BLaER1 treated with 17β-estradiol and CSF1 and Interleukin-3, amounts not matched to agents 10 nM and 100 nM (cell line): ENCODE results near the gene MYL5.
"Not testable (repeated sequence)": the region's sequence is repeated elsewhere in the genome, so short reads cannot be mapped to it uniquely, and the experiment has no call there.

Source experiments
- H3K27ac ChIP-seq, 11 experiments: shearing (Covaris generic); formaldehyde crosslinking; 2 replicates each; pipeline ENCODE4 v1.8.1; 2022
- H3K27me3 ChIP-seq, 11 experiments: shearing (Covaris generic); formaldehyde crosslinking; 2 replicates each; pipeline ENCODE4 v1.8.1; 2022
- H3K36me3 ChIP-seq, 11 experiments: shearing (Covaris generic); formaldehyde crosslinking; 2 replicates each; pipeline ENCODE4 v1.8.1; 2022
- H3K4me1 ChIP-seq, 10 experiments: shearing (Covaris generic); formaldehyde crosslinking; 2 replicates each; pipeline ENCODE4 v1.8.1; 2022
- H3K4me2 ChIP-seq, 11 experiments: shearing (Covaris generic); formaldehyde crosslinking; 2 replicates each; pipeline ENCODE4 v1.8.1; 2022
- H3K4me3 ChIP-seq, 10 experiments: shearing (Covaris generic); formaldehyde crosslinking; 2 replicates each; pipeline ENCODE4 v1.8.1; 2022
- H3K9ac ChIP-seq, 11 experiments: shearing (Covaris generic); formaldehyde crosslinking; 2 replicates each; pipeline ENCODE4 v1.8.1; 2022
- H3K9me3 ChIP-seq, 11 experiments: shearing (Covaris generic); formaldehyde crosslinking; replicated peaks in 1 of 11; 2 replicates each; pipeline ENCODE4 v1.8.1; 2022
- H4K20me1 ChIP-seq, 11 experiments: shearing (Covaris generic); formaldehyde crosslinking; 2 replicates each; pipeline ENCODE4 v1.8.1; 2022
- Cebpa-rat ChIP-seq, 11 experiments: shearing (Covaris generic); IDR thresholded peaks; 2 replicates each; pipeline ENCODE4 v1.8.1; 2022

The MYL5 gene

DNA sequence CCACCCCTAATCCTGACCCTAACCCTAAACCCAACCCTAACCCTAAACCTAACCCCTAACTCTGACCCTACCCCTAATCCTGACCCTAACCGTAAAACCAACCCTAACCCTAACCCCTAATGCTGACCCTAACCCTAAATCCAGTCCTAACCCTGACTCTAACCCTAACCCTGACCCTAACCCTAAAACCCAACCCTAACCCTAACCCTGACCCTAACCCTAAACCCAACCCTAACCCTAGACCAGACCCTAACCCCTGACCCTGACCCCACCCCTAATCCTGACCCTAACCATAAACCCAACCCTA is 30.6 kb downstream of the MYL5 start:
- peak overlapping the region; percentile 55 to 92 (median 72) for H3K4me2 ChIP-seq
- H3K27me3 ChIP-seq, result no peaks in the 10 kb centered on the region
- H3K9me3 ChIP-seq, result peaks cover 0 to 11% (median 0%) of the 10 kb centered on the region in 11 experiments; a peak in 6 of 22 replicates
- H3K4me3 ChIP-seq, result peak overlapping the region in 8 of 10 experiments; percentile 30 to 100 (median 60); a peak in 11 of 20 replicates
- peaks cover 32 to 33% (median 32%) of the 10 kb centered on the region in 11 experiments for H4K20me1 ChIP-seq
- H3K4me1 ChIP-seq, result peaks cover 40 to 68% (median 53%) of the 10 kb centered on the region in 10 experiments
- peak overlapping the region; percentile 60 to 100 (median 73); a peak in 21 of 22 replicates for H3K27ac ChIP-seq
- H3K9ac ChIP-seq, result peak overlapping the region in 10 of 11 experiments; percentile 56 to 100 (median 93); a peak in 18 of 22 replicates
- TF ChIP-seq Cebpa-rat (IDR thresholded peaks at IDR 0.05), result no peak
- H3K36me3 ChIP-seq, result peaks cover under 1 to 23% (median 20%) of the 10 kb centered on the region in 11 experiments

GRCh38 chr4:705278-706082 is 31.1 kb downstream of the MYL5 start, which contains the start of gene PCGF3:
Gene PCGF3 (plus strand): TSS chr4:705832. CDS start chr4:733681, 27,849 bp downstream.
- Histone ChIP-seq H3K9me3 (peaks cover 0 to 9% (median 0%) of the 10 kb centered on the region in 11 experiments; a peak in 6 of 22 replicates), H3K4me1 (peaks cover 34 to 68% (median 51%) of the 10 kb centered on the region in 10 experiments), H4K20me1 (peaks cover 37 to 39% (median 38%) of the 10 kb centered on the region in 11 experiments), H3K36me3 (peaks cover 6 to 28% (median 26%) of the 10 kb centered on the region in 11 experiments), H3K4me3 (peak within 1 kb of the TSS; percentile 92 to 100 (median 99)), H3K27ac (peak within 1 kb of the TSS; percentile 99 to 100 (median 100)), H3K27me3 (no peaks in the 10 kb centered on the region), H3K4me2 (peak within 1 kb of the TSS; percentile 97 to 100 (median 99)), H3K9ac (peak within 1 kb of the TSS; percentile 100)
- TF ChIP-seq Cebpa-rat (IDR thresholded peaks at IDR 0.05), result no peak

DNA sequence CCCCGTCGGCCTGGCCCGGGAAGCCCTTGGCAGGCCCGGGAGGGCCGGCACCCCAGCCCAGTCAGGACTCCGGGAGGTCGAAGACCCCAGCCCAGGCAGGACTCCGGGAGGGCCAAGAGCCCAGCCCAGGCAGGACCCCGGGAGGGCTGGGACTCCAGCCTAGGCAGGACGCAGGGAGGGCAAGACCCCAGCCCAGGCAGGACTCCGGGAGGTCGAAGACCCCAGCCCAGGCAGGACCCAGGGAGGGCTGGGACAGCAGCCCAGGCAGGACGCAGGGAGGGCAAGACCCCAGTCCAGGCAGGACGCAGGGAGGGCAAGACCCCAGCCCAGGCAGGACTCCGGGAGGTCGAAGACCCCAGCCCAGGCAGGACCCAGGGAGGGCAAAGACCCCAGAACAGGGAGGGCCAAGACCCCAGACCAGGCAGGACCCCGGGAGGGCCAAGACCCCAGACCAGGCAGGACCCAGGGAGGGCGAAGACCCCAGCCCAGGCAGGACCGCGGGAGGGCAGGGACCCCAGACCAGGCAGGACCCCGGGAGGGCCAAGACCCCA is 31.8 kb downstream of the MYL5 start:
- peak overlapping the region; percentile 92 to 100 (median 99) for H3K4me3 ChIP-seq
- not testable (repeated sequence) for H3K27me3 ChIP-seq, H3K9me3 ChIP-seq
- H3K4me1 ChIP-seq, result peaks cover 30 to 68% (median 48%) of the 10 kb centered on the region in 10 experiments
- peak overlapping the region; percentile 97 to 100 (median 99) for H3K4me2 ChIP-seq
- H4K20me1 ChIP-seq, result peaks cover 44 to 45% (median 45%) of the 10 kb centered on the region in 11 experiments
- peaks cover 12 to 35% (median 33%) of the 10 kb centered on the region in 11 experiments for H3K36me3 ChIP-seq
- H3K27ac ChIP-seq, result peak overlapping the region; percentile 99 to 100 (median 100)
- H3K9ac ChIP-seq, result peak overlapping the region; percentile 100

- no peak for TF ChIP-seq Cebpa-rat (IDR thresholded peaks at IDR 0.05)
- peak overlapping the region; percentile 97 to 100 (median 99) for H3K4me2 ChIP-seq
- peak overlapping the region; percentile 99 to 100 (median 100) for H3K27ac ChIP-seq
- H3K4me1 ChIP-seq, result peaks cover 30 to 61% (median 47%) of the 10 kb centered on the region in 10 experiments
- H3K9ac ChIP-seq, result peak overlapping the region; percentile 100
- peaks cover 0 to 5% (median 0%) of the 10 kb centered on the region in 11 experiments; a peak in 4 of 22 replicates for H3K9me3 ChIP-seq
- peaks cover 12 to 40% (median 35%) of the 10 kb centered on the region in 11 experiments for H3K36me3 ChIP-seq
- H3K27me3 ChIP-seq, result no peaks in the 10 kb centered on the region
- peak overlapping the region; percentile 92 to 100 (median 99) for H3K4me3 ChIP-seq
- H4K20me1 ChIP-seq, result peaks cover 46 to 54% (median 53%) of the 10 kb centered on the region in 11 experiments
Observed at GRCh38 chr4:706834-707598, 32.7 kb downstream of the MYL5 start.

DNA sequence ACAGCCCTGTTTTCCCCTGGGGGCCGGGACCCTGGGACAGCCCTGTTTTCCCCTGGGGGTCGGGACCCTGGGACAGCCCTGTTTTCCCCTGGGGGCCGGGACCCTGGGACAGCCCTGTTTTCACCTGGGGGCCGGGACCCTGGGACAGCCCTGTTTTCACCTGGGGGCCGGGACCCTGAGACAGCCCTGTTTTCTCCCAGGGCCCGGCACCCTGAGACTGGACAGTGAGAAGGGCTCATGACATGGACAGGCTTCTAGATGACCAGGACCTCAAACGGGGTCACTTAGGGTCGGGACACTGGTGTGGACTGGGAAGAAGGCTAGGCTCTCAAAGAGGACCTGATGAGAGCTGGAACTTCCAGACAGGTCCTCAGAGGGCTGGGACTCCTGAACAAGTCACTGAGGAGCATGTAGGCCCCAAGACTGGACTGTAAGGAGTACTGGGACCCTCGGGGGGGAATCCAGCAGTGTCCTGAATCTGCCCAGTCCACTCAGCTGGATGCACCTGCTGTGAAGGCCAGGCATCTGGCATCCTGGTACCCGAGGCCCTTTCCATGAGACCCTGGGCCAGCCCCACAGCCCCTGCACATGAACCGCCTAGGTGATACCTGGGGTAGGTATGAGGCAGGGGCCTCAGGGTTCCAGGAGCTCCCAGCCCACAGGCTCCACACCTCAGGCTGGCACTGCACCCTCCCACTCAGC is 33.7 kb downstream of the MYL5 start:
- no peak for TF ChIP-seq Cebpa-rat (IDR thresholded peaks at IDR 0.05)
- Histone ChIP-seq H3K4me2 (peak overlapping the region; percentile 97 to 100 (median 99)), H3K27me3 (no peaks in the 10 kb centered on the region), H3K9me3 (peaks cover 0 to 5% (median 0%) of the 10 kb centered on the region in 11 experiments; a peak in 5 of 22 replicates), H4K20me1 (peaks cover 57 to 65% (median 63%) of the 10 kb centered on the region in 11 experiments), H3K9ac (peak overlapping the region; percentile 100; a peak in 20 of 22 replicates), H3K4me1 (peaks cover 30 to 70% (median 52%) of the 10 kb centered on the region in 10 experiments), H3K36me3 (peaks cover 12 to 51% (median 45%) of the 10 kb centered on the region in 11 experiments), H3K4me3 (peak overlapping the region; percentile 32 to 100 (median 99); a peak in 18 of 20 replicates), H3K27ac (peak overlapping the region in 7 of 11 experiments; percentile 99 to 100 (median 100); a peak in 14 of 22 replicates)

DNA sequence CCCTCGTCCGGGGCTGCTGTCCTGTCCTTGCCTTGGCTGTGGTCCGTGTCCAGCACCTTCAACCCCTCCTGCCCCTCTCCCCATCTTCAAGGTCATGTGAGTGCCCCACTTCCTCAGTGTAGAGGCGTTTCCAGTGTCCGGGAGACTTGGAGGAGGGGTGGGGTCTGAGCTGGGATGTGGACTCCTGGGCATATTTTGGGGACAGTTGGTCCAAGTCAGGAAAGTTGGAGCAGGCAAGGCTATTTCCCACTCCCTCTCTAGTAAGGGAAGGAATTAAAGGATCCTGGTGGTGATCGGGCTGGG is 34.2 kb downstream of the MYL5 start:
- Histone ChIP-seq H3K4me3 (peak overlapping the region in 9 of 10 experiments; percentile 32 to 100 (median 99); a peak in 13 of 20 replicates), H3K9me3 (peaks cover 0 to 5% (median 0%) of the 10 kb centered on the region in 11 experiments; a peak in 5 of 22 replicates), H4K20me1 (peaks cover 62 to 70% (median 68%) of the 10 kb centered on the region in 11 experiments), H3K4me2 (peak overlapping the region; percentile 97 to 100 (median 99)), H3K27ac (peak overlapping the region in 4 of 11 experiments; percentile 38 to 100 (median 100); a peak in 4 of 22 replicates), H3K4me1 (peaks cover 30 to 75% (median 54%) of the 10 kb centered on the region in 10 experiments), H3K27me3 (no peaks in the 10 kb centered on the region), H3K9ac (peak overlapping the region in 8 of 11 experiments; percentile 27 to 100 (median 100); a peak in 13 of 22 replicates), H3K36me3 (peaks cover 14 to 56% (median 50%) of the 10 kb centered on the region in 11 experiments)
- TF ChIP-seq Cebpa-rat (IDR thresholded peaks at IDR 0.05), result no peak

DNA sequence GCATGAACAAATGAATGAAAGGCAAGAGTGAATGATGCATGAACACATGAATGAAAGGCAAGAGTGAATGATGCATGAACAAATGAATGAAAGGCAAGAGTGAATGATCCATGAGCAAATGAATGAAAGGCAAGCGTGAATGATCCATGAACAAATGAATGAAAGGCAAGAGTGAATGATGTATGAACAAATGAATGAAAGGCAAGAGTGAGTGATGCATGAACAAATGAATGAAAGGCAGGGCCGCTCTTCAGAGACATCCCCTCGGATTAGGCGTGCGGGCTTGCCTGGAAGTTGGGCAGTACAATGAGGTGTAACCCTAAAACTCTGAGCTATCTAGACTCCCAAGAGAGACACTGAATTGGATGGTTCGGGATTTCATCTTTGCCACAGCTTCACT is 35.0 kb downstream of the MYL5 start:
- H4K20me1 ChIP-seq, result peaks cover 69 to 77% (median 76%) of the 10 kb centered on the region in 11 experiments
- peak overlapping the region; percentile 16 to 100 (median 99); a peak in 18 of 22 replicates for H3K4me2 ChIP-seq
- H3K9me3 ChIP-seq, result peaks cover 0 to 5% (median 0%) of the 10 kb centered on the region in 11 experiments; a peak in 5 of 22 replicates
- H3K4me1 ChIP-seq, result peaks cover 30 to 76% (median 54%) of the 10 kb centered on the region in 10 experiments
- no peaks in the 10 kb centered on the region for H3K27me3 ChIP-seq
- no peak overlapping the region; a peak in 1 of 22 replicates for H3K27ac ChIP-seq
- H3K36me3 ChIP-seq, result peaks cover 21 to 63% (median 58%) of the 10 kb centered on the region in 11 experiments
- H3K4me3 ChIP-seq, result peak overlapping the region in 1 of 10 experiments; percentile 99; a peak in 1 of 20 replicates
- H3K9ac ChIP-seq, result peak overlapping the region in 1 of 11 experiments; percentile 60; a peak in 1 of 22 replicates
- no peak for TF ChIP-seq Cebpa-rat (IDR thresholded peaks at IDR 0.05)
